RWPE2 (cell line): ENCODE data around the gene RASEF.

Experiments
- ATAC-seq: fragments of 200-7000 bp; cut with Tn5 transposase; 3 replicates; pipeline ENCODE4 v1.9.1; 2021; ENCODE audit warnings: low read depth
- DNase-seq: peaks from one replicate; pipeline ENCODE4 v3.0.0-alpha.2; 2020; ENCODE audit warnings: low spot score
- H3K27ac ChIP-seq: fragments of 450-650 bp; 2 replicates; pipeline ENCODE4 v1.5.1; 2017; ENCODE audit warnings: mild to moderate bottlenecking; ENCODE audit not compliant: poor library complexity, severe bottlenecking
- H3K27me3 ChIP-seq: fragments of 250-450 bp; sonication (Bioruptor Pico); 2 replicates; pipeline ENCODE4 v1.5.1; 2021; ENCODE audit warnings: mild to moderate bottlenecking, moderate library complexity; ENCODE audit not compliant: insufficient read depth, poor library complexity, severe bottlenecking
- H3K36me3 ChIP-seq: fragments of 250-450 bp; sonication (Bioruptor Pico); 2 replicates; pipeline ENCODE4 v1.5.1; 2020; ENCODE audit warnings: low read depth, mild to moderate bottlenecking, moderate library complexity
- H3K4me1 ChIP-seq: fragments of 250-450 bp; sonication (Bioruptor Pico); 2 replicates; pipeline ENCODE4 v1.5.1; 2021; ENCODE audit warnings: mild to moderate bottlenecking, moderate library complexity; ENCODE audit not compliant: insufficient read depth, poor library complexity, severe bottlenecking
- H3K4me3 ChIP-seq: fragments of 250-450 bp; sonication (Bioruptor Pico); 2 replicates; pipeline ENCODE4 v1.5.1; 2021; ENCODE audit warnings: mild to moderate bottlenecking, moderate library complexity; ENCODE audit not compliant: severe bottlenecking
- H3K9me3 ChIP-seq: fragments of 250-450 bp; sonication (Bioruptor Pico); 2 replicates; pipeline ENCODE4 v1.5.1; 2021; ENCODE audit warnings: mild to moderate bottlenecking, moderate library complexity; ENCODE audit not compliant: severe bottlenecking
- CTCF ChIP-seq: fragments of 450-650 bp; IDR thresholded peaks from one replicate; pipeline ENCODE4 v1.5.1; 2017; ENCODE audit warnings: mild to moderate bottlenecking, moderate library complexity; ENCODE audit not compliant: poor library complexity, severe bottlenecking

RASEF gene

GRCh38 chr9:83071626-83072025 is 8.7 kb upstream of the RASEF start:
- ATAC-seq: no peak
- TF ChIP-seq CTCF: no peak

GRCh38 chr9:83070261-83070660 is 7.3 kb upstream of the RASEF start:
- peak; percentile 73 for ATAC-seq
- no peaks in the 10 kb centered on the region for H3K9me3 ChIP-seq

More at GRCh38 chr9:83071626-83072025, 8.7 kb upstream of the RASEF start:
- Histone ChIP-seq H3K4me1 (peaks cover 5% of the 10 kb centered on the region), H3K27me3 (no peaks in the 10 kb centered on the region), H3K4me3 (no peak overlapping the region), H3K36me3 (no peaks in the 10 kb centered on the region), H3K9me3 (no peaks in the 10 kb centered on the region), H3K27ac (no peak overlapping the region)
- no peak for DNase-seq

GRCh38 chr9:83069651-83070050 is 6.7 kb upstream of the RASEF start:
- H3K4me1 ChIP-seq: peaks cover 9% of the 10 kb centered on the region
- no peaks in the 10 kb centered on the region for H3K36me3 ChIP-seq
- no peak overlapping the region for H3K27ac ChIP-seq
- no peak for DNase-seq
- TF ChIP-seq CTCF: no peak
- no peak for ATAC-seq
- no peaks in the 10 kb centered on the region for H3K27me3 ChIP-seq
- no peaks in the 10 kb centered on the region for H3K9me3 ChIP-seq
- H3K4me3 ChIP-seq: no peak overlapping the region

More at GRCh38 chr9:83070261-83070660, 7.3 kb upstream of the RASEF start:
- no peak for TF ChIP-seq CTCF
- no peak overlapping the region for H3K27ac ChIP-seq
- no peaks in the 10 kb centered on the region for H3K36me3 ChIP-seq
- peaks cover 9% of the 10 kb centered on the region for H3K4me1 ChIP-seq
- DNase-seq: no peak
- no peak overlapping the region for H3K4me3 ChIP-seq
- no peaks in the 10 kb centered on the region for H3K27me3 ChIP-seq

- DNase-seq (no peak), ATAC-seq (no peak)
- no peaks in the 10 kb centered on the region for H3K36me3 ChIP-seq
- no peaks in the 10 kb centered on the region for H3K27me3 ChIP-seq
- H3K4me1 ChIP-seq: peaks cover 9% of the 10 kb centered on the region
- no peak overlapping the region for H3K4me3 ChIP-seq
- no peaks in the 10 kb centered on the region for H3K9me3 ChIP-seq
- H3K27ac ChIP-seq: no peak overlapping the region
- TF ChIP-seq CTCF: no peak
These were observed 5.5 kb upstream of the RASEF start for GRCh38 chr9:83068414-83068813.

GRCh38 chr9:83067579-83067978 is 4.6 kb upstream of the RASEF start:
- H3K36me3 ChIP-seq: no peaks in the 10 kb centered on the region
- H3K27ac ChIP-seq: no peak overlapping the region
- ATAC-seq: no peak
- no peaks in the 10 kb centered on the region for H3K9me3 ChIP-seq
- peaks cover 9% of the 10 kb centered on the region for H3K4me1 ChIP-seq
- no peaks in the 10 kb centered on the region for H3K27me3 ChIP-seq
- DNase-seq: no peak
- TF ChIP-seq CTCF: no peak
- no peak overlapping the region for H3K4me3 ChIP-seq
